Measurements from ENCODE around the gene SLX4IP.

DNA sequence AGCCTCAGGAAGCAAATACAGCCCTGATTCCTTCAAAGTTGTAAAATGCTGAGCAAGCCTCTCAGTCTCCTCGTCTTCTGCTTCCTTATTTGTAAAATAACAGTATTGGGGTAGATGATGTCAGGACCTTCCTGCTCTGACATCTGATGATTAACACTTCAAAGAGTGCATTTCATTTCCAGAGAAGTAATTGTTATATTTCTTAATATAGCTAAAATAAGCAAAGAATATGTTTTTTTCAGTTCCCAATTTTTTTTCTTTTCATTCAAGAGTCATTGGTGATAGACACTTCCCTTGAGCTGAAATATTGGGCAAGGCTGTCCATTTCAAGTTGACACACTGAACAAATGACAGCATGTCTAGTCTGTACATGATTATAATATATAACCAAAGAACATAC is 53.4 kb downstream of the SLX4IP start:
- TF ChIP-seq YY1 (IDR thresholded peaks at IDR 0.05; ENCODE audit: low read depth) (no peak), FOXM1 (IDR thresholded peaks at IDR 0.05; ENCODE audit: borderline replicate concordance, low read depth) (no peak), EP300 (IDR thresholded peaks at IDR 0.05; ENCODE audit: borderline replicate concordance) (no peak), TAF1 (IDR thresholded peaks at IDR 0.05; ENCODE audit: low read depth) (no peak), TCF12 (IDR thresholded peaks at IDR 0.05; ENCODE audit: low read depth) (no peak)
- TF ChIP-seq, protein P1, sequence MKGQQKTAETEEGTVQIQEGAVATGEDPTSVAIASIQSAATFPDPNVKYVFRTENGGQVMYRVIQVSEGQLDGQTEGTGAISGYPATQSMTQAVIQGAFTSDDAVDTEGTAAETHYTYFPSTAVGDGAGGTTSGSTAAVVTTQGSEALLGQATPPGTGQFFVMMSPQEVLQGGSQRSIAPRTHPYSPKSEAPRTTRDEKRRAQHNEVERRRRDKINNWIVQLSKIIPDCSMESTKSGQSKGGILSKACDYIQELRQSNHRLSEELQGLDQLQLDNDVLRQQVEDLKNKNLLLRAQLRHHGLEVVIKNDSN (IDR thresholded peaks at IDR 0.05) = no peak
